Endothelial cell of hepatic sinusoid (primary cell): Measurements from ENCODE around the gene GAS2L1.
"Not testable (repeated sequence)": the region's sequence is repeated elsewhere in the genome, so short reads cannot be mapped to it uniquely, and the experiment has no call there.

Experiments
- in situ Hi-C: cut with HindIII; loops from 2 replicates; pipeline ENCODE4 v1.10.0; 2017; ENCODE audit warnings: low sequenced_read_pairs

Gene GAS2L1

DNA sequence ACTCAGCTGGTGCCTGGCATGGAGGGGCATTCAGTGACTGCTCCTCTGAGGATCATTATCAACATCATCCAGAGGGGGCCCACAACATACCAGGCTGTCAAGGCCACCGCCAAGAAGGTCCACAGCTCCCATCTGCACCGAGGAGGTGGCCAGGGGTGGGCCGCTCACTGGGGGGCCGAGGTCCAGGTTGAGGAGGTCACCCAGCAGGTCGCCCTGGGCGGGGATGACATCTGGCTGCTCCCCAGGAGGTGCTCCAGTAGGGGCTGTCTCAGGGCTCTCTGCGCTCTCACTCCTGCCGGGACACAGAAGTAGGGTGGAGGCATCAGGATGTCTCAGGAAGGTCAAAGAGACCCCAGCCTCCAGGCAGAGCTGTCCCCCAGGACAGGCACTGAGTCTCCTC, 34.1 kb downstream of the GAS2L1 start:
- in situ Hi-C loops = no loop called here

DNA sequence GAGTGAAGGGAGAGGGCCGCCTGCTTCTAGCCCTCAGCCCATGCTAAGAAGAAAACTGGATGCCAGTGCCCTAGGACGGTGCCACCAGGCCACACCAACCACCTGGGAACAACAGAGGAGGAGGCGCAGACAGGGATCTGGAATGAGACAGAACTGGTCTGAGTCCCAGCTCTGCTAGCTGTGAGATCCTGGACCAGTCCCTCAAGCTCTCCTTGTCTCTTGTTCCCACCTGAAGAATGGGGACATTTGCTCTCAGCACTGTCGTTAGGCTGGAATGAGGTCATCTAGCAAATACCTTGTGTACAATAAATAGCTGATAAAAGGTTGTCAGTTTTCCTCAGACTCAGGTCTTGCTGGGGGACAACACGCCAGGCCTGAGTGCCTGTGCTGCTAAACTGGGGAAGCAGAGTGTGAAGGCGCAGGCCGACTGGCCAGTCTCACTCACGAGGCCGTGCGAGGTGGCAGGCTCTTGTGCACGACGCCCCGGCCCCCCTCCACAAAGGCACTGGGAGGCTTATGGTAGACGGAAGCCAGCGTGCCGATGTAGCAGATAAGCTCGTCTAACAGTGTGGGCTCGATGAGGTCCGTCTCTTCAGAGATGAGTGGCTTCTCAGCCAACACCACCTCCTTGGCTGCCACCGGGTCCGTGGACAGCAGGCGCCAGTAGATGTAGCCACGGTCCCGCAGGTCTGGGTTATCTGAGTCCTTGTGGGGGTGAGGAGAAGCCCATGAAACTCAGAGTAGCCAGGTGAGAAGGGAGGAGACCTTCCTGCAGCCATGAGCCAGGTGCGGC, 34.8 kb downstream of the GAS2L1 start:
- in situ Hi-C loops = no loop called here

DNA sequence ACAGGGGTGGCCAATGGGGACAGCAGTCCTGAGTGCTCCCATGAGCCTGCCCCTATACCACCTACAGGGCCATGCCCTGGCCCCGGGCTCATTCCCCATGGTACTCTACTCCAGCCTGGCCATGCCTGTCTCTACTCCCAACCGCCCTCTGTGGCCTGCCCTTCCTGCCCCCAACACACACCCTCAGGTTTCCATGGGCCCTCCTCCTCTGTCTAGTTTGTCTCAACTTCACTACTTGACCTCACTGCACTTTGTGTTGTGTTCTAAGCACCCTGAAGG, 35.3 kb downstream of the GAS2L1 start:
- in situ Hi-C loops = no loop called here

DNA sequence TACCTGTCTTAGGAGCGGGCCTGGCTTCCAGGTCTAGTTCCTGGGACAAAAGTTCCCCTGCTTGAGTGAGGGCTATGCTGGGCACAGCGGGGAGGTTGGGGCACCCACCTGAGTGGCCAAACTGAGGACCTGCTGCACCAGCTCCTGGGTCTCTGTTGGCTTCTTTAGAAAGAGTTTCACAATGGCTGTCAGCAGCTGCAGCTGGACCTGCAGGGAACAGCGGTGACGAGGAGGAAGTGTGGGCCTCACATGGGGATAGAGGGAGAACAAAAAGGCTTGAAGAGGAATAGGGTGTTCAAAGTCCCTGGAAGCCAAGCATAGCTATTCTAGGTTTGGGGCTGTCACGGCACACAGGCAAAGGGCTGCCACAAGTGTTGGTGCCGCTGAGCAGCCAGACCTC, 35.7 kb downstream of the GAS2L1 start:
- in situ Hi-C loops = no loop called here

DNA sequence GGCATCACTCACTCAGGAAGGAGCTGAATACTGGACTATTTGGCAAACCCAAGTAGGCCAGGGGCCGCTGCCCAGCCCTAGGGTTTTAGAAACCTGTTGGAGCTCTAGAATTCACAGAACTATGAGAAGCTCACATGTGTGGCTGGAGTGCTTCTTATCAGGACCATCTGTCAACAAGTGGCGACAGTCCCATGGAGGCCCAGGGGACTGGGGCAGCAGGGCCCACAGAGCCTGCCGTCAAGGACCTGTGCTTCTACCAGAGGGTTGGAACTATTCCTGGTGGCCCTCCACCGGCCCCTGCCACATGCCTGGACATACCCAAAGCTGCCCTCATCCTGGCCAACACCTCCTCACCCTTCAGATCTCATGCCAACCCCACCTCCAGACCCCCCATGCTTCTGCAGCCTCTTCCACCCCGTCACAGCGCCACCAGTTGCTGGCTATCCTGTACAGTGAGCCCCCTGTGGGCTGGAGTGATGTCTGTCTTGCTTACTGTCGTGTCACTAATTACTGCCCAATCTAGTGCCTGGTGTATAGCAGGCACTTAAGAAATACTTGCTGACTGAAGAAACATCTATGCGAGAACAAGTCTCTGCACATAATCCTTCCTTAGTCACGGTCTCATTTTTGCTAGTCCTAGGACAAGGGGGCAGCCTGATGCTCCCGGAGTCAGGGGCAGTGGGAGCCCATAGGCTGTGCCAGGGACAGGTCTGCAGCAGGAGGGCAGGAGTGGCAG, 36.3 kb downstream of the GAS2L1 start:
- in situ Hi-C loops = no loop called here

DNA sequence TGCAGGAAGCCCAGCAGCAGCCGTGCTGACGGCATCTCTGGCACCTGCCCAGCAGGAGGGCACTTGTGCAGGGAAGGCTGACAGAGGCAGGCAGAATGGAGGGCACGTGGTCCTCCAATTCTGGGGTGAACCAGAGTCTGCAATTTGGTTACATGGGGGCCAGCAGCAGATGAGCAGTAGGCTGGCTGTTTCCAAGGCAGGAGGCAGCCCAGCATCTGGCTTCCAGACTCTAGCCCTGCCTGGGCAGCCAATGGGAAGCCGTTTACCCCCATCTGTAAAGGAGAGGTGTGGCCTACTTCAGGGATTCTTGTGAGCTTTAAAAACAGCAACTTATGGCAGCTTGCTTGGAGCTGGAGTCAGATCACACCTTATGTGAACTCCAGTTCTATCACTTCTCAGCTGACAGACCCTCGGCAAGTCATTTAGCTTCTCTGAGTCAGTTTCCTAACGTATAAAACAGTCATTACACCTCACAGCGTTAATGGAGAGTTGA, 36.9 kb downstream of the GAS2L1 start:
- in situ Hi-C loops = no loop called here

DNA sequence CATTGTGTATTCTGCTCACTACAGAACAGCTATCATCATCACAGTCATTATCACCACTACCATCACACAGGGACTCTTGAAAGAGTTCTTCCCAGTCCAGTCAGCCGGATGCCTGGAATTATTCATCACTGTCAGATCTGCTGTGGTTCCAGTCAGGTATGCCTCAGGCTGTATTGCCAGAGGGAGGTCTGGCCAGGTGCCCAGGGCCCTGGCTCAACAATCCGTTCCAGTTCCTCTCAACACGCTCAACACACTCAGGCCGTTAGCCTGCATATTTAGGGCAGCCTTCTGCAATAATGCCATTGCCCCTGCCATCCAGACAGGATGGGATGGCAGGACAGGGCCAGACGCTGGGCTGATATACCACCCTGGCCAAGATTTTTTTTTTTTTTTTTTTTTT, 37.7 kb downstream of the GAS2L1 start:
- in situ Hi-C loops = no loop called here

DNA sequence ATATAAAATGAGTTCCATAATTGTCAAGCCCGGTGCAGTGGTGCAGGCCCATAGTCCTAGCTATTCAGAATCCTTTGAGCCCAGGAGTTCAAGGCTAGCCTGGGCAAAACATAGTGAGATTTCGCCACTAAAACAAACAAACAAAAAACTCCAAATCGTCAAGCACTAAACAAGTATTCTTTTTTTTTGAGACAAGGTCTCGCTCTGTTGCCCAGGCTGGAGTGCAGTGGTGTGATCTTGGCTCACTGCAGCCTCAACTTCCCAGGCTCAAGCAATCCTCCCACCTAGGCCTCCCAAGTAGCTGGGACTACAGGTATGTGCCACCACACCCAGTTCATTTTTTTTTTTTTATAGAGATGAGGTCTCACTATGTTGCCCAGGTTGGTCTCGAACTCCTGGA, 38.4 kb downstream of the GAS2L1 start:
- in situ Hi-C loops = loop anchor here (5.0 kb wide), 1 partner anchor 68 kb away; no protein-coding TSS in a partner anchor

DNA sequence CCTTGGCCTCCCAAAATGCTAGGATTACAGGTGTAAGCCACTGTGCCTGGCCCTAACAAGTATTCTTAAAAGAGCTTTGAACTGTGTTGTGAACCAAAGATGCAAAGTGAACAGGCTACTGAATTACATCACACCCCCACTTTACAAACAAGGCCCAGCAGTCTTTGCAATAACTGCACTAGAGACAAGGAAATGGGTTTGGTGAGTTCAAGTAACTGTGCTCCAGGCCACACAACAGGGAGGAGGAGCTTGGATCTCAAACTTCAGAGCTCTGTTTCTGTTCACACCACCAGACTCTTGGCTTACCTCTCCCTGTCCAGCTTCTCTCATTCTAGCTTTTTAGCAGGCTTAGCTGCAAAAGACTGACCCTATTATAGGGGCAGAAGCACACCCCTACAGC, 39.5 kb downstream of the GAS2L1 start:
- in situ Hi-C loops = loop anchor here (5.0 kb wide), 1 partner anchor 69 kb away; no protein-coding TSS in a partner anchor

DNA sequence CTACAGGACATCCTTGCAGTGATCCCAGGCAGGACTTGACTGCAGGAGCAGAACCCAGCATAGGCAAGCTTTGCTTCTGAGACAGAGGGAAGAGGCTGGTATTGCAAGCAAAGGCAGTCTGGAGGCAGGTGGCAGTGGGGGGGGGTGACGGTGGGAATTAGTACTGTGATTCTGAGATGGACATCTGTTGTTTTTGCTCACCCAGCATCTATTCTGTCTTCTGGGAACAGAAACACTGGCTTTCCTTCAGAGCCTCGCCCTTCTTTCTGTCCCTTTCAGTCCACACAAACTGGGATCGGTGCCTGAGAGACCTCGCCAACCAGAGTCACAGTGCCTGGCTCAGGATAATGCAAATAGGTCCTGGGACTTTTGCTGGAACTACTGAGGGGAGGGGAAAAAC, 40.2 kb downstream of the GAS2L1 start:
- in situ Hi-C loops = loop anchor here (5.0 kb wide), 1 partner anchor 69 kb away; no protein-coding TSS in a partner anchor

DNA sequence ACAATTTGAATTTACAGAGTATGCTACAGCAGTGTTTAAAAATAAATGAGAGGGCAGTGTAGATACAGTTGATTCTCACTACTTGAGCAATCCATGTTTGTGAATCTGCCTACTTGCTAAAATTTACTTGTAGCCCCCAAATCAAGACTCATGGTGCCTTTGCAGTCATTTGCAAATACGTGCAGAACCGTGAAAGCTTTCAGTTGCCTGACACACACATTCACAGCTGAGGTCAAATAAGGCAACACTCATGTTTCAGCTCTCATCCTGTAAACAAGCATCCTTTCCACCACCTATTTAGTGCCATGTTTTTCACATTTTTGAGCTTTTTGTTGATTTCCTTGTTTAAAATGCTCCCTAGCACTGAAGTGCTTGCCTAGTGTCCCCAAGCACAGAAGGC, 41.6 kb downstream of the GAS2L1 start:
- in situ Hi-C loops = loop anchor here (5.0 kb wide), 1 partner anchor 71 kb away; no protein-coding TSS in a partner anchor

DNA sequence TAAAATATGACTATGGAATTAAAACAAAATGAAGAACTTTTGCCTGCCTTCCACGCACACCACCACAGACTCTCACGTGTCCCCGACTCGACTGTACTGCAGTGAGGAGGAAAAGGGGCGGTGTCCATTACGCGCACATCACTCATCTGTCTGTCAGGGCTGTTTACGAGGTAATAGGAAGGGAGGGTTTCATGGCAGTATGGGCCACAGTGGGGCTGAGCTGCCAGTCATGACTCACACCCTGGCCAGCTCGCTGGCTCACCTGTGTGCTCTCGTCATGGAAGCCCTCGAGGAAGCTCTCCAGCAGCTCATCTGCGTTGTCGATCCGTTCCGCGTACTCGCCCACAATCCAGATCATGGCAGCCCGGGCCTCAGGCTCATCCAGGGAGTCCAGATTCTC, 42.5 kb downstream of the GAS2L1 start:
- in situ Hi-C loops = loop anchor here (5.0 kb wide), 1 partner anchor 72 kb away; no protein-coding TSS in a partner anchor

DNA sequence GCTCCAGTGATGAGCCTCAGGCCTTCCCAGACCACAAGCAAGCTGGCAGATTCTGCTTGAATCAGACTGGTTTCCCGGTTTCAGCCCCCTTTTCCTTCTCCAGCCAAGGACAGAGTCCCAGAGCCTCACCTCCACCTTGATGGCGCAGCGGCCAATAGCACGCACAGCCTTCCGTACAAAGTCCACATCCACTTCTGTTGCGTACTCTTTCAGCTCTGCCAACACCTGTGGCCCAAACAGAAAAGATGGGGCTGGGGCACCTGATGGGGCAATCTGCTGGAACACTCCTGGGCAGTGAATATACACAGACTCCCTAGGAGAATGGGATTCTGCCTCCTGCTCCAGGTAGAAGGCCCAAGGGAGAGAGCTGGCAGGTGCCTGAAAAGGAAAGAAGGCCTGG, 44.6 kb downstream of the GAS2L1 start:
- in situ Hi-C loops = no loop called here

DNA sequence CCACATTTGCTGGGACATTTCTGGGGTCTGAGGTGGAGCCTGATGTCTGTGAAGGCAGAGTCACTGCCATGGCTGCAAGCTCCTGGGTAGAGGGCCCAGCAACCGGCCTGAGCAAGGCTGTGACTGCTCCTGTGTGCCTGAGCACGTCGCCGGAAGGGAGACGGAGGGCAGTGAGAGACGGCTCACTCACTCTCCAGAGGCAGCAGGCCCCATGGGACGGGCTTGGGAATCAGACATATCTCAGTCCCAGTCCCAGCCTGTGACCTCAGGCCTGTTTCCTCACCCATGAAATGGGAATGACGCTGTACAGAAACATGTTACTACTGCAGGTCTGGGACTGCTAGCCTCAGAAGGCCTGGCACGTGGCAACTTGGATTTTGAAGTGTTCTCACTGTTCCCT, 45.4 kb downstream of the GAS2L1 start:
- in situ Hi-C loops = no loop called here

DNA sequence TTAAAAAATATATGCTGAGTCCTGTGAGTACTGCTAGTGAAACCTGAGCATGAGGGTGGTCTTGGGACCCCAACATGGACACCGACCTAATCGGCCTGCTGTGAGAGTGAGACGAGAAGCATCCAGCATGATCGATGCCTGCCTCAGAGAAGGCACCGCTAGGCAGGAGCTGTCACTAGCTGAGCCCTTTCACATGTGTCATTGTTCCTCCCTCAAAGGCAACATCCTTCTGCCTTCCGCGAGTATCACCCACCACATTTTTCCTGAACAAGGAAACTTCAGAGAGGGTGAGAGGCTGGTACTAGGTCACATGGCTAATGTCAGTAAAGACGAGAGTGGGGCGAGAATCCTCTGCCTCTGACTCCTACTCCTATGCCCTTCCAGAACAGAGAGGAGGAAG, 46.3 kb downstream of the GAS2L1 start:
- in situ Hi-C loops = no loop called here

DNA sequence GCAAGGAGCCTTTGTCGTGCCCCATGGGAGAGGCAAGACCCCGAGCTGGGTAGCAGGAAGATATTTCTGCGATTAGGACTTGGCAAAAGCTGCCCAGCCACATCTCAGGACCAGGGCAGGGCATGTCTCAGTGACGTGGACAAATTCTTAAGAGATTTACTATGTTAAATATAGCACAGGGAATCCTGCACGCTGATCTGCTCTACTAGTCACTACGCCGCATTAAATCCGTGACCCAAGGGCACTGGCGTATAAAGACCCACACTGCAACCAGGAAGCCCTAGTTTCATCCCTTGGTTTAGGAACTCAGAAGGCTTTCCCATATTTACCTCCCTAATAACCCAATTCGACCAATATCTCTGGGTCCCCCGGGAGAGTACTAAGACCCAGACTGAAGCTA, 46.8 kb downstream of the GAS2L1 start:
- in situ Hi-C loops = no loop called here

DNA sequence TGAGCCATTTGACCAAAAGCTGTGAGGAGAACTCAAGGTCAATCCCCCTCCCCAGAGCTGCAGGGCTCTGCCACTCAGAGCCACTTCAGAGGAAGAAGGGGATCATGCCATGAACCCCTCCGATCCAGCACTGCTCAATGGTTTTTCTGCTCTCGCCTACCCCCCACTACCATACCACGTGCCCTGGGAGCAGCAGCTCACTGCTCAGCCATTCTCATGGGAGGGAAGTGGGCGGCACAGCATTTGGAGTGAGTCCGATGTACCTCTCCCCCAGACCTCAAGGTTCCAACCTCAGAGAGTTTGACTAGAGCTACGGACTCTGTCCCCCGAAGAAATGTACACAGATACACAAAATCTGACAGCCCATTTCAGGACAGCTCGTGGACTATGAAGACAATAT, 47.4 kb downstream of the GAS2L1 start:
- in situ Hi-C loops = no loop called here

DNA sequence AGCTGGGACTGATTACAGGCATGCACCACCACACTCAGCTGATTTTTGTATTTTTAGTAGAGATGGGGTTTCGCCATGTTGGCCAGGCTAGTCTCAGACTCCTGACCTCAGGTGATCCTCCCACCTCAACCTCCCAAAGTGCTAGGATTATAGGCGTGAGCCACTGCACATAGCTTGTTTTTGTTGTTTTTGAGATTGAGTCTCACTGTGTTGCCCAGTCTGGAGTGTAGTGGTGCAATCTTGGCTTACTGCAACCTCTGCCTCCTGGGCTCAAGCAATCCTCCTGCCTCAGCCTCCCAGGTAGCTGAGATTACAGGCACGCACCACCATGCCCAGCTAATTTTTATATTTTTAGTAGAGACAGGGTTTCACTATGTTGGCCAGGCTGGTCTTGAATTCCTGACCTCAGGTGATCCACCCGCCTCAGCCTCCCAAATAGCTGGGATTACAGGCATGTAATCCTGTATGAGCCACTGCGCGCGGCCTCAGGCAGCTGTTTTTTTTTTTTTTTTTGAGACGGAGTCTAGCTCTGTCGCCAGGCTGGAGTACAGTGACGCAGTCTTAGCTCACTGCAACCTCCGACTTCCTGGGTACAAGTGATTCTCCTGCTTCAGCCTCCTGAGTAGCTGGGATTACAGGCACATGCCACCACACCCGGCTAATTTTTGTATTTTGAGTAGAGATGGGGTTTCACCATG, 50.9 kb downstream of the GAS2L1 start:
- in situ Hi-C loops = not testable (repeated sequence)

DNA sequence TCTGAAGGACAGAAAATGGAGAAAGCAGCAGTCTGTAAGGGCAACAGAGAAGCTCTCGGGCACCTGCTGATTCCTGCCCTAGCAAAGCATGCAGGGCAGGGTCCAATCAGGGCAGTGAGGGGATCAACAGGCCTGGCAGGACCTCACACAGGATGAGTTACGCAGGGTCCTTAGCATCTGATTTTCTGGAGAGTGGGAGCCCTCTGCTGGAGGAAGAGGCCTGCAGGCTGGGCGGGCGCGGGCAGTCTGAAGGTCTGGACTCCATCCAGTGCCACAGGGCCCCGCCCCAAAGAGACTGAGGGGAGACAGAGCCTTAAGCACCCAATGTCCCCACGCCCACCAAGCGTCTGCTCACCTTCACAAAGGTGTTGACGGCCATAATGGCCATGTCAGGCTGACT, 53.0 kb downstream of the GAS2L1 start:
- in situ Hi-C loops = no loop called here
